Esophagus squamous epithelium (tissue), 5 donors: ENCODE results near the gene STARD5. TPM values are rescaled to one million over a fixed set of nuclear protein-coding genes. Genes with fewer than 3 reads are reported as not detected.

ENCODE experiments used
- DNase-seq: peaks from one replicate; lab custom pipeline; 2025; lab: John Stamatoyannopoulos, UW
- H3K27ac ChIP-seq, 4 donors: fragments of 200-600 bp; sonication (generic); one replicate each; pipeline ENCODE4 v1.5.1; 2016 to 2019; ENCODE audit warnings: mild to moderate bottlenecking in 1 of 4
- H3K27me3 ChIP-seq, 4 donors: fragments of 200-600 bp; sonication (generic); 1 replicate in 3 of 4; 2 replicates in 1 of 4; pipeline versions ENCODE4 v1.5.1 to v1.6.0; 2017 to 2021; ENCODE audit warnings: antibody characterized with exemption in 1 of 4
- H3K36me3 ChIP-seq, 3 donors: fragments of 200-600 bp; sonication (generic); one replicate each; pipeline ENCODE4 v1.5.1; 2016 to 2019
- H3K4me1 ChIP-seq, 3 donors: fragments of 200-600 bp; sonication (generic); one replicate each; pipeline ENCODE4 v1.5.1; 2017 to 2019
- H3K4me3 ChIP-seq, 4 donors: fragments of 200-600 bp; sonication (generic); 1 replicate in 3 of 4; 2 replicates in 1 of 4; pipeline ENCODE4 v1.5.1; 2016 to 2019; ENCODE audit warnings: mild to moderate bottlenecking in 2 of 4, moderate library complexity in 1 of 4
- H3K9me3 ChIP-seq, 3 donors: fragments of 200-600 bp; sonication (generic); one replicate each; pipeline ENCODE4 v1.5.1; 2016 to 2019
- CTCF ChIP-seq, 6 experiments: fragments of 450-650 bp in 4 of 6; fragments of 200-600 bp in 2 of 6; sonication (generic) in 2 of 6; IDR thresholded peaks; one replicate each; pipeline ENCODE4 v1.5.1; 2016 to 2019; ENCODE audit warnings: antibody characterized with exemption in 6 of 6, mild to moderate bottlenecking in 4 of 6, moderate library complexity in 4 of 6
- POLR2A ChIP-seq, 4 donors: fragments of 450-650 bp; IDR thresholded peaks; one replicate each; pipeline ENCODE4 v1.6.1; 2017; ENCODE audit warnings: antibody characterized with exemption in 4 of 4, mild to moderate bottlenecking in 4 of 4, moderate library complexity in 3 of 4
- WGBS, 2 donors: methylation state at CpG; one replicate each; pipeline ENCODE4 v1.1.5; 2018; 5-methylcytosine and 5-hydroxymethylcytosine counted together
- intact Hi-C: fragments of 100-400 bp; cut with DNase I; formaldehyde crosslinking; loops from one replicate; pipeline ENCODE4 v1.15.0; 2022
- total RNA-seq, 4 donors: library from RNA; depleted of rRNA; stranded (reverse); fragments of >200 nt; gene quantifications; one replicate each; pipeline ENCODE4 v1.1.0, GENCODE V29; 2016
- donor health status: DM: yes; HTN: yes; CAD: no.

Gene STARD5
- total RNA-seq, 4 donors from 2014 or later, result 14.9 to 21.2 (median 17.5) TPM

- TF ChIP-seq POLR2A (IDR thresholded peaks at IDR 0.05), result no peak
- TF ChIP-seq CTCF (IDR thresholded peaks at IDR 0.05), result no peak
- no peaks in the 10 kb centered on the region for H3K36me3 ChIP-seq
- DNase-seq, result no peak
- no peak overlapping the region for H3K27ac ChIP-seq
- no peak overlapping the region for H3K4me3 ChIP-seq
- H3K27me3 ChIP-seq, result peaks cover 0 to 13% (median 0%) of the 10 kb centered on the region in 4 donors
- 90 to 96% methylated on average over 2 of the region's 2 CpGs for WGBS, 2 donors
- intact Hi-C loops, result no loop called here
- peaks cover 0 to 53% (median 5%) of the 10 kb centered on the region in 3 donors for H3K4me1 ChIP-seq
- H3K9me3 ChIP-seq, result peaks cover 0 to 6% (median 0%) of the 10 kb centered on the region in 3 donors
These were observed 46.1 kb downstream of the STARD5 start for GRCh38 chr15:81277851-81278250.

- peaks cover 0 to 6% (median 0%) of the 10 kb centered on the region in 3 donors for H3K9me3 ChIP-seq
- H3K4me3 ChIP-seq, result no peak overlapping the region
These were observed 47.0 kb downstream of the STARD5 start for GRCh38 chr15:81276967-81277366.

GRCh38 chr15:81275711-81276392, 48.1 kb downstream of the STARD5 start:
- TF ChIP-seq CTCF (IDR thresholded peaks at IDR 0.05), result no peak
- TF ChIP-seq POLR2A (IDR thresholded peaks at IDR 0.05), result no peak
- DNase-seq, result no peak
- Histone ChIP-seq H3K4me3 (no peak overlapping the region), H3K4me1 (peaks cover 0 to 36% (median 5%) of the 10 kb centered on the region in 3 donors), H3K27me3 (peaks cover 0 to 23% (median 0%) of the 10 kb centered on the region in 4 donors), H3K9me3 (peaks cover 0 to 6% (median 0%) of the 10 kb centered on the region in 3 donors), H3K36me3 (no peaks in the 10 kb centered on the region), H3K27ac (peak overlapping the region in 3 of 4 donors; percentile 28 to 57 (median 35))
- 80 to 88% methylated on average over 3 of the region's 3 CpGs for WGBS, 2 donors
- intact Hi-C loops, result no loop called here

More at GRCh38 chr15:81276967-81277366, 47.0 kb downstream of the STARD5 start:
- Histone ChIP-seq H3K27ac (no peak overlapping the region), H3K4me1 (peaks cover 0 to 48% (median 5%) of the 10 kb centered on the region in 3 donors), H3K27me3 (peaks cover 0 to 17% (median 0%) of the 10 kb centered on the region in 4 donors), H3K36me3 (no peaks in the 10 kb centered on the region)
- no peak for DNase-seq
- TF ChIP-seq POLR2A (IDR thresholded peaks at IDR 0.05) (no peak), CTCF (IDR thresholded peaks at IDR 0.05) (no peak)
- intact Hi-C loops, result no loop called here
- WGBS, 2 donors, result 83 to 98% methylated on average over 2 of the region's 2 CpGs

DNA sequence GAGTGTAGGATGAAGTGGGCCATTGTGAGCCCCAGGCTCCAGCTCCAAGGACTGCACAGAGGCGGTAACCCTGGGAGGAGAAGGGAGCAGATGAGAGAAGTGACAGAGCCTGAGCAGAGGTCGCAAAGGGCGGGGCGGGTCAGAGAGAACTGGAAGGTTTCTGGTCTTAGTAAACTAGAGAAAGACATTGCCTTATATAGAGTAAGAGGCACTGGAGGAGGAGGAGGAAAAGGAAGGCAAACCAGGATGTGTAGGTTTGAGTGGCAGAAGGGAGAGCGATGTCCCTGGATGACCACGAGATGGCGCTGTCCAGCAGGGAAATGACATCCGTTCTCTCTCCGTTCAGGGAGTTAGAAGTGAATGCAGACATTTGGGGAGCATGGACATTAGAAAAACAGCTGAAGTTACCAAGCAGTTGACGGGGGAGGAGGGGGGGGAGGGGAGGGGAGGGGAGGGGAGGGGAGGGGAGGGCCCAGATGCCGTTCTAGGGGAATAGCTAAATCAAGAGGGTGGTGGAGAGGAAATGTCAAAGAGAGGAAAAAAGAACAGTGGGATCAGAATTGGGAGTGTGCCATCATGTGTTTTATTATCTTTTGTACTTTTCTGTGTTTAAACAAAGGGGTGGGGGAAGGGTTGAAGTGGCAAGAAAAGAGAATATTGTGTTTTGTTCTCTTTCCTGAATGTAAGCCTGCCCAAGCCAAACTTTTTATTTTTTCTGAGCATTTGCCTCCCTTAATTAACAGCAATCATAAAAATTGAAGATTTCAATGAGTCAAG, 48.8 kb downstream of the STARD5 start:
- intact Hi-C loops, result loop anchor here (5.0 kb wide), 1 partner anchor 127 kb away; no protein-coding TSS in a partner anchor
- peaks cover 0 to 29% (median 5%) of the 10 kb centered on the region in 3 donors for H3K4me1 ChIP-seq
- DNase-seq, result no peak
- peaks cover 0 to 6% (median 0%) of the 10 kb centered on the region in 3 donors for H3K9me3 ChIP-seq
- TF ChIP-seq POLR2A (IDR thresholded peaks at IDR 0.05), result no peak
- TF ChIP-seq CTCF (IDR thresholded peaks at IDR 0.05), result peak; percentile 83 to 91 (median 89)
- 11 to 13% methylated on average over 11 of the region's 11 CpGs for WGBS, 2 donors
- H3K4me3 ChIP-seq, result no peak overlapping the region
- no peaks in the 10 kb centered on the region for H3K36me3 ChIP-seq
- H3K27me3 ChIP-seq, result peaks cover 0 to 26% (median 0%) of the 10 kb centered on the region in 4 donors
- H3K27ac ChIP-seq, result peak overlapping the region in 3 of 4 donors; percentile 47 to 57 (median 55)
